K562 (cell line): ENCODE measurements around the gene ABCB4. TPM values are rescaled to one million over a fixed set of nuclear protein-coding genes. Genes with fewer than 3 reads are reported as not detected.

Experiments used
- ATAC-seq: fragments of 200-7000 bp; cut with Tn5 transposase; 3 replicates; pipeline ENCODE4 v1.9.1; 2020; ENCODE audit warnings: moderate library complexity
- BruUV-seq: library from RNA; stranded (reverse); fragments of 400-500 nt; replicated peaks from 2 replicates; lab custom pipeline; 2021; lab: Mats Ljungman, UMichigan
- CTCF ChIA-PET: fragments of 300-600 bp; formaldehyde crosslinking; extraction: SDS; loops from one replicate; lab custom pipeline; 2021; ENCODE audit warnings: low intra/inter-chr PET ratio; lab: Yijun Ruan, JAX
- POLR2A ChIA-PET: fragments of 300-600, 350-650 bp; sonication (Branson Sonifier 250); formaldehyde crosslinking; extraction: SDS; loops from one replicate; lab custom pipeline; 2021; ENCODE audit warnings: antibody characterized with exemption, inconsistent platforms; lab: Yijun Ruan, JAX
- DNase-seq, 4 experiments: peaks; one replicate each; pipeline versions ENCODE4 v3.0.0 to v3.0.0-alpha.2; 2011 to 2018; ENCODE audit warnings: low spot score in 3 of 4, mixed read lengths in 3 of 4; ENCODE audit errors: extremely low read depth in 1 of 4
- FAIRE-seq: peaks from 2 replicates; lab custom pipeline; 2011; peaks lifted over from hg19 to GRCh38; lab: Jason Lieb, UNC
- H2AFZ ChIP-seq: 2 replicates; pipeline ENCODE4 v1.6.0; 2011; ENCODE audit warnings: low read depth, low read length, control low read depth, inconsistent platforms
- H3K27ac ChIP-seq: fragments of 200-600 bp; 3 replicates; pipeline ENCODE4 v1.8.0; 2011; ENCODE audit warnings: low read depth, mild to moderate bottlenecking, control low read depth, inconsistent platforms, low read length, moderate library complexity, mixed read lengths; ENCODE audit errors: extremely low read depth
- H3K27me3 ChIP-seq, 2 experiments: fragments of 300-600 bp in 1 of 2; 2 replicates in 1 of 2; 3 replicates in 1 of 2; pipeline versions ENCODE4 v1.6.0 to v1.8.0; 2011; ENCODE audit warnings: inconsistent platforms in 2 of 2, low read length in 2 of 2, mild to moderate bottlenecking in 1 of 2, mixed read lengths in 1 of 2, moderate library complexity in 1 of 2; ENCODE audit not compliant: control insufficient read depth in 2 of 2, insufficient read depth in 2 of 2
- H3K36me3 ChIP-seq: fragments of 300-600 bp; 3 replicates; pipeline ENCODE4 v1.8.0; 2011; ENCODE audit warnings: mild to moderate bottlenecking, low read length, inconsistent platforms; ENCODE audit not compliant: control insufficient read depth, insufficient read depth
- H3K4me1 ChIP-seq, 2 experiments: fragments of 200-600 bp in 1 of 2; replicated peaks in 1 of 2; 2 replicates in 1 of 2; 3 replicates in 1 of 2; pipeline versions ENCODE4 v1.5.1 to v1.8.0; 2011; ENCODE audit warnings: inconsistent platforms in 2 of 2, low read length in 2 of 2, mild to moderate bottlenecking in 1 of 2, mixed read lengths in 1 of 2, moderate library complexity in 1 of 2; ENCODE audit not compliant: control insufficient read depth in 2 of 2, insufficient read depth in 2 of 2
- H3K4me2 ChIP-seq: 2 replicates; pipeline ENCODE4 v1.6.1; 2011; ENCODE audit warnings: low read length, control low read depth, inconsistent platforms, mixed read lengths; ENCODE audit not compliant: insufficient read depth
- H3K4me3 ChIP-seq: fragments of 200-600 bp; sonication (generic), shearing (Covaris generic); 2 replicates; pipeline ENCODE4 v1.5.1; 2016; ENCODE audit warnings: control low read depth, inconsistent platforms
- H3K79me2 ChIP-seq: fragments of 200-600 bp; 3 replicates; pipeline ENCODE4 v1.8.0; 2011; ENCODE audit warnings: low read length, inconsistent platforms; ENCODE audit not compliant: control insufficient read depth, insufficient read depth
- H3K9ac ChIP-seq, 2 experiments: 2 replicates each; pipeline versions ENCODE4 v1.6.0 to v1.6.1; 2011; ENCODE audit warnings: low read depth in 2 of 2, low read length in 2 of 2, control low read depth in 1 of 2, inconsistent platforms in 1 of 2, mild to moderate bottlenecking in 1 of 2, mixed read lengths in 1 of 2; ENCODE audit not compliant: insufficient read depth in 1 of 2
- H3K9me1 ChIP-seq: one replicate; pipeline ENCODE4 v1.6.0; 2011; ENCODE audit warnings: inconsistent platforms, mild to moderate bottlenecking, low read length, moderate library complexity; ENCODE audit not compliant: control insufficient read depth, insufficient read depth
- H3K9me3 ChIP-seq: replicated peaks from 2 replicates; pipeline ENCODE4 v1.5.1; 2011; ENCODE audit warnings: low read depth, low read length, inconsistent platforms; ENCODE audit not compliant: control insufficient read depth, insufficient read depth
- H4K20me1 ChIP-seq: replicated peaks from 2 replicates; pipeline ENCODE4 v1.6.1; 2011; ENCODE audit warnings: low read length, inconsistent platforms, mixed read lengths; ENCODE audit not compliant: control insufficient read depth, insufficient read depth
- ARID3B ChIP-seq: fragments of 250-450 bp; sonication (Bioruptor Pico); IDR thresholded peaks from 2 replicates; pipeline ENCODE4 v1.4.0; 2020; ENCODE audit warnings: borderline replicate concordance
- CAMTA2 ChIP-seq: fragments of 250-450 bp; sonication (Bioruptor Pico); conservative IDR thresholded peaks from 2 replicates; pipeline ENCODE4 v1.5.1; 2022
- CBX5 ChIP-seq: IDR thresholded peaks from 2 replicates; pipeline ENCODE4 v1.6.1; 2014; ENCODE audit warnings: low read depth, borderline replicate concordance
- ELF4 ChIP-seq: fragments of 450-650 bp; formaldehyde crosslinking; IDR thresholded peaks from 2 replicates; pipeline ENCODE4 v1.4.0; 2022; ENCODE audit warnings: missing genetic modification characterization
- HMGN3 ChIP-seq: IDR thresholded peaks from 2 replicates; pipeline ENCODE4 v1.6.1; 2011; ENCODE audit warnings: borderline replicate concordance, low read depth, mild to moderate bottlenecking, mixed read lengths, low read length; ENCODE audit not compliant: insufficient read length; ENCODE audit errors: extremely low read depth
- NFATC3 ChIP-seq: fragments of 450-650 bp; IDR thresholded peaks from 2 replicates; pipeline ENCODE4 v1.6.1; 2017; ENCODE audit warnings: mild to moderate bottlenecking
- PTBP1 ChIP-seq: fragments of 200-400 bp; formaldehyde crosslinking; IDR thresholded peaks from 2 replicates; pipeline ENCODE4 v1.6.1; 2017; ENCODE audit warnings: low read depth, low read length
- RBM25 ChIP-seq: fragments of 200-400 bp; formaldehyde crosslinking; IDR thresholded peaks from 2 replicates; pipeline ENCODE4 v1.6.1; 2018; ENCODE audit warnings: low read length, low read depth, moderate library complexity; ENCODE audit not compliant: severe bottlenecking
- RERE ChIP-seq: sonication (generic); formaldehyde crosslinking; IDR thresholded peaks from 2 replicates; pipeline ENCODE4 v1.8.0; 2023; ENCODE audit warnings: missing genetic modification reagents, mild to moderate bottlenecking, borderline replicate concordance
- SIX5 ChIP-seq, 2 experiments: IDR thresholded peaks; 2 replicates each; pipeline ENCODE4 v1.6.1; 2011; ENCODE audit warnings: low read length in 2 of 2, borderline replicate concordance in 1 of 2, low read depth in 1 of 2, mild to moderate bottlenecking in 1 of 2, moderate library complexity in 1 of 2; ENCODE audit not compliant: insufficient read depth in 1 of 2
- ZBTB9 ChIP-seq: fragments of 450-650 bp; formaldehyde crosslinking; IDR thresholded peaks from 2 replicates; pipeline ENCODE4 v1.4.0; 2020; ENCODE audit warnings: mild to moderate bottlenecking, moderate library complexity
- ZKSCAN8 ChIP-seq: fragments of 200-800 bp; sonication (Bioruptor generic); IDR thresholded peaks from 2 replicates; pipeline ENCODE4 v1.6.1; 2016; ENCODE audit warnings: missing genetic modification characterization, missing compliant biosample characterization
- WGBS: fragments of 100-300 bp; shearing (Covaris generic); methylation state at CpG from one replicate; pipeline ENCODE4 v1.1.6; 2016; ENCODE audit warnings: low coverage, mixed read lengths; ENCODE audit not compliant: insufficient coverage; ENCODE audit errors: missing lambda C conversion rate; 5-methylcytosine and 5-hydroxymethylcytosine counted together
- in situ Hi-C: fragments of 300-500 bp; cut with MboI; formaldehyde crosslinking; loops from 4 replicates; pipeline ENCODE4 v1.15.0; 2018; ENCODE audit warnings: inconsistent platforms, mixed read lengths
- intact Hi-C: fragments of 100-400 bp; cut with micrococcal nuclease; formaldehyde crosslinking; loops from 2 replicates; pipeline ENCODE4 v1.14.2; 2022
- polyA plus RNA-seq, 8 experiments: library from polyadenylated mRNA; depleted of rRNA in 4 of 8; stranded (reverse) in 5 of 8; unstranded in 3 of 8; fragments of >200 nt; fragmentation: Nextera tagmentation in 2 of 8; fragmentation: Illumina TruSeq in 1 of 8; extraction: Ambion mirVana in 2 of 8; extraction: Trizol in 1 of 8; gene quantifications; 2 replicates each; pipeline versions ENCODE4 v1.2.1 to v1.2.3, GENCODE V29; 2011 to 2014; ENCODE audit warnings: inconsistent platforms in 1 of 8, missing spikeins in 1 of 8
- total RNA-seq, 7 experiments: library from RNA; depleted of rRNA in 6 of 7; stranded (reverse); fragments of >200 nt in 6 of 7; fragmentation: Illumina TruSeq in 2 of 7; extraction: Trizol in 2 of 7; gene quantifications; 2 replicates each; pipeline versions ENCODE4 v1.2.1 to v1.2.3, GENCODE V29; 2011 to 2021; ENCODE audit warnings: low replicate concordance in 1 of 7

The ABCB4 gene
- total and polyA plus RNA-seq, 9 of the 15 experiments (the other 6 are each of a cell fraction or from before 2014, with no cell fraction given), result 0.06 to 0.73 (median 0.40) TPM

- BruUV-seq, result no TSS peak
- TF ChIP-seq ZKSCAN8 (CRISPR knock-in tag) (no peak), ZBTB9 (CRISPR knock-in tag) (no peak), CAMTA2 (CRISPR knock-in tag) (no peak), ARID3B (CRISPR knock-in tag) (no peak), HMGN3 (no peak), NFATC3 (no peak), RERE (CRISPR knock-in tag) (no peak), SIX5 (IDR thresholded peaks at IDR 0.05; ENCODE audit: borderline replicate concordance in 1 of 2, insufficient read depth in 1 of 2, low read depth in 1 of 2, low read length in 2 of 2) (no peak), PTBP1 (no peak), RBM25 (no peak), ELF4 (no peak), CBX5 (no peak)
These were observed 29.6 kb upstream of the ABCB4 start for GRCh38 chr7:87505122-87505521.

More at GRCh38 chr7:87505122-87505521, 29.6 kb upstream of the ABCB4 start:
- no peaks in the 10 kb centered on the region for H3K79me2 ChIP-seq
- H3K36me3 ChIP-seq, result no peaks in the 10 kb centered on the region
- ATAC-seq, result no peak
- H3K27ac ChIP-seq, result no peak overlapping the region
- no peaks in the 10 kb centered on the region for H3K4me1 ChIP-seq
- 0% methylated on average over 5 of the region's 5 CpGs for WGBS
- no peak overlapping the region for H2AFZ ChIP-seq
- H3K9me3 ChIP-seq, result no peaks in the 10 kb centered on the region
- intact Hi-C loops, result loop anchor here (5.0 to 10.0 kb wide), 3 partner anchors 290 to 662 kb away; no protein-coding TSS in a partner anchor
- in situ Hi-C loops, result no loop called here
- ChIA-PET CTCF (interaction anchor here (0.6 kb wide), 1 partner anchor 350 kb away, joined by 3 read pairs; no protein-coding TSS in a partner anchor), POLR2A (interaction anchor here (0.7 kb wide), 1 partner anchor 1278 kb away, joined by 3 read pairs; no protein-coding TSS in a partner anchor)
- H4K20me1 ChIP-seq, result no peaks in the 10 kb centered on the region
- no peak overlapping the region for H3K4me3 ChIP-seq
- no peaks in the 10 kb centered on the region for H3K9me1 ChIP-seq
- DNase-seq, result no peak
- H3K27me3 ChIP-seq, result no peaks in the 10 kb centered on the region
- H3K9ac ChIP-seq, result no peak overlapping the region
- no peak for FAIRE-seq
- H3K4me2 ChIP-seq, result no peak overlapping the region
